WI38 (cell line): ENCODE measurements around the gene SLC7A8.

Experiments used
- H3K4me3 ChIP-seq: 2 replicates; pipeline ENCODE4 v1.5.1; 2011; ENCODE audit warnings: low read depth, mild to moderate bottlenecking, control low read depth, low read length
- TF ChIP-seq, protein P1 (sequence below): IDR thresholded peaks from 2 replicates; pipeline ENCODE4 v1.5.1; 2012; ENCODE audit warnings: low read depth, mild to moderate bottlenecking, control low read depth, low read length

Gene SLC7A8

DNA sequence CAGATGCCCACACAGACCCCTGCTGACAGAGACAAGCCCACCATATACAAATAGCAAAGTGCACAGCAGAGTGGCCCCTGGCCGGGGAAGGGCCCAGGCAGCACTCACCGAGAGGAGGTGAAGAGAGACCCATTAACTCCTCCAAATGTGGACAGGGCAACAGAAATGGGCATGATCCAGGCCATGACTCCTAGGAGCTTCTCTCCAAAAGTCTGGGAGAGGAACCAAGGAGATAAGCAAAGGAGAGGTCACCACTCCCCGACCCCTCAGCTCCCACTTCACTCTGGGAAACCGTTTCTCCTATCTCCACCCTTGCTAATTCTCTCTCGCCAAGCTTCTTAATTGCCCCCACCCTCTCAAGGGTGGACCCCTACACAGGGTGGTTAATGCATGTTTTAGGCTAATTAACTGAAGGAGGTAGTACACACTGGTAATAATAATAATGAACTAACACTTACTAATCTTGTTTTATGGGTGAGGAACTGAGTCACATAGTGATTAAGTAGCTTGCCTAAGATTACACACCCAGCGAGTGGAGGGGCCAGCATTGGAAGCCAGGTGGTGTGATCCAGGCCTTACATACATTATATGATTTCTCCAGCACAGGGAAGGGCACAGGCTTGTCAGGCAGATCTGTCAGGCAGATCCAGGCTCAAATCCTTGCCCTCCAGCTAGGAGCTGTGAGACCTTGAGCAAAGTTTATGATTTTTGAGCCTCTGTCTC, 45.5 kb downstream of the SLC7A8 start:
- TF ChIP-seq, protein P1, sequence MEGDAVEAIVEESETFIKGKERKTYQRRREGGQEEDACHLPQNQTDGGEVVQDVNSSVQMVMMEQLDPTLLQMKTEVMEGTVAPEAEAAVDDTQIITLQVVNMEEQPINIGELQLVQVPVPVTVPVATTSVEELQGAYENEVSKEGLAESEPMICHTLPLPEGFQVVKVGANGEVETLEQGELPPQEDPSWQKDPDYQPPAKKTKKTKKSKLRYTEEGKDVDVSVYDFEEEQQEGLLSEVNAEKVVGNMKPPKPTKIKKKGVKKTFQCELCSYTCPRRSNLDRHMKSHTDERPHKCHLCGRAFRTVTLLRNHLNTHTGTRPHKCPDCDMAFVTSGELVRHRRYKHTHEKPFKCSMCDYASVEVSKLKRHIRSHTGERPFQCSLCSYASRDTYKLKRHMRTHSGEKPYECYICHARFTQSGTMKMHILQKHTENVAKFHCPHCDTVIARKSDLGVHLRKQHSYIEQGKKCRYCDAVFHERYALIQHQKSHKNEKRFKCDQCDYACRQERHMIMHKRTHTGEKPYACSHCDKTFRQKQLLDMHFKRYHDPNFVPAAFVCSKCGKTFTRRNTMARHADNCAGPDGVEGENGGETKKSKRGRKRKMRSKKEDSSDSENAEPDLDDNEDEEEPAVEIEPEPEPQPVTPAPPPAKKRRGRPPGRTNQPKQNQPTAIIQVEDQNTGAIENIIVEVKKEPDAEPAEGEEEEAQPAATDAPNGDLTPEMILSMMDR, result no peak
- no peak overlapping the region for H3K4me3 ChIP-seq

DNA sequence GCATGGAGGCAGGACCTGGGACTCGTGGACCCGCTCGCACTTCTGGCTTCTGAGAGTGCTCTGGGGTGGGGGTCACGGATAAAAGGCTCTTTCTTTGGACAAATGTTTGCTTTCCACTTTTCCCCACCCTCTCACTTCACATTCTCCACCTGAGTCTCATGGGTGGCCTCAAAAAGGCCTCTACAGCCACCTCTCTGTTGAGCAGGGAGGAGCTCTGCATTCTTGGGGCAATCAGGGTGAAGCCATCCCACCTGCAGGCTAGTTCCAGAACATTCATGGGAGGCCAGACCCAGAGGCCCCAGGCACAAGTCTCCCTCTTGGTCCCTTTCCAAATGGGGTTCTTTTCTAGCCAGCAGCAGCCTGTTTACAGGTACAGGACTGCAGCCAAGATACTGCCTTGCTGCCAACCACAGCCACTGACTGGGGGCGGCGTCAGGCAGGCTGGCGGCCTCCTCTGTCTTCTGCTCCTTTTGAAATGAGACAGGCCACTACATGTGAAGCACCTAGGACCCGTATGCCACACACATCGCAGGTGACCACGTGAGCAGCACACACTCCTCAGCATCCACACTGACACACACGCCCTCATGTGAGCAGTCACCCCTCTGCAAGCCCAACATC, 46.2 kb downstream of the SLC7A8 start:
- TF ChIP-seq, protein P1, result no peak
- H3K4me3 ChIP-seq, result no peak overlapping the region

DNA sequence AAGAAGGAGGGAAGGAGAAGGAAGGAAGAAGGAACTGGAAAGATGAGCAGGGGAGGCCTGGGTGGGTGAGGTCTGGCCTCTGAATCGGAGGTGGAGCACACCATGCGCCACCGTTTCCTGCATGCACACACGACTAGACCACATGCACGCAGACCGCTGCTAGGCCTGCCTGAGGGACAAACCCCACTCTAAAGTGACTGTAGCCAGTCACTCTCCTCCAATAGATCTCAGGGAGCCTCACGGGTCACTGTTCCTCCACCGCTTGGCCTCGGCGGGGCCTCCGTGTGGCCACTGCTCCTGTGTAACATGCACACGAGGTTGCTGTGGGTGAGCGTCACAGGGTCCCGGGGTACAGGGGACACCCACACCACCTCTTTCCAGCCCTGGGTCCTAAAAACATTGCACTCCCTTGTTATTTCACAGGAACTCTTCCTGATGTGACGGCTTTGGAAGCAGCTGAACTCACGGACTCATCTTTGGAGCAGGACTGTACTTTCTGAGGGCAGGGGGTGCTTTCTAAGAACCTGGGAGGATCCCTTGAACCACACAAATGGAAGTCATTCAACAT, 46.8 kb downstream of the SLC7A8 start:
- no peak overlapping the region for H3K4me3 ChIP-seq
- TF ChIP-seq, protein P1, result no peak

DNA sequence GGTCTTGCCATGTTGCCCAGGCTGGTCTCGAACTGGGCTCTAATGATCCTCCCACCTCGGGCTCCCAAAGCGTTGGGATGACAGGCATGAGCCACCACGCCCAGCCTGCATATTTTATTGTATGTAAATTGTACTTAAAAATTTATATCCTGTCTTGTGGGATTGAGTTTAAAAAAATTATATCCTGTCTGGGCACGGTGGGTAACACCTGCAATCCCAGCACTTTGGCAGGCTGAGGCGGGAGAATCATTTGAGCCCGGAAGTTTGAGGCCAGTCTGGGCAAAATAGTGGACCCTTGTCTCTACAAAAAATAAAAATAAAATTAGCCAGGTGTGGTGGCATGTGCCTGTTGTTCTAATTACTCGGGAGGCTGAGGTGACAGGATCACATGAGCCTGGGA, 50.5 kb downstream of the SLC7A8 start:
- TF ChIP-seq, protein P1, result no peak
- no peak overlapping the region for H3K4me3 ChIP-seq

DNA sequence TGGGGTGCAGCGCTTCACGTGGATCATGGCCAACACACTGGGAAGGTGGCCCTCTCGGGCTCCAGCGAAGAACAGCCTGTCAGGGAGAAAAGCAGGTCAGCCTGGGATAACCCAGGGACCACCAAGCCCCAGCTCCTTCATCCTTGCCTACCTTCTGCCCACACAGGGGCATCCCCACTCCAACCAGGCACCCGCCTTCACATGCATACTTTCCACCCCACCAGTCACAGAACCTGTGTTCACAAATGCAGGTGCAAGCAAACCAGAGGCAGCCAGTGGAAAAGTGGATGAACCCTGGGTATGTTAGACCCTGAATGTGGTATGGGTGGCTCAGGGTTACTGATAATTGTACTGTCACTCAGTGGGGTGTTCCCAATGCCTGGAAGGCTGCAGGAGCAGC, 52.0 kb downstream of the SLC7A8 start:
- TF ChIP-seq, protein P1, result no peak
- H3K4me3 ChIP-seq, result no peak overlapping the region

DNA sequence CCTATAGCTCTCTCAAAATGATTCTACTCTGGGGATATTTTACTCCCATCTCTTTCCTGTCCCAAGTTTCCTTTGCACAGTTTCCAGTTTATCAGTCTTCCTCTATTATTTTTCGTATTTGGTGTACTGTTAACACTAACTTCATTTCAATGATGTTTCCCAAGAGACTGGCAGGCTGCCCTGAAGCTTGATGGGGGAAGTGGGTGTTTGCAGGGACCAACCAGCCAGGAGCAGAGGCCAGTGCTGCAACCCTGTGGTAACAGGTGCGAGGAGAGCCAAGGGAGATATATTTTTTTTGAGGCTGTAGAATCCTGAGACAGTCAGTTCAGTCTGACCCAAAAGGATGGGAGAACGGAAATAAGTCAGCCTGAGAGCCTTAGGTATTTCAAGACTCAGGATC, 52.6 kb downstream of the SLC7A8 start:
- TF ChIP-seq, protein P1, result no peak
- H3K4me3 ChIP-seq, result no peak overlapping the region

DNA sequence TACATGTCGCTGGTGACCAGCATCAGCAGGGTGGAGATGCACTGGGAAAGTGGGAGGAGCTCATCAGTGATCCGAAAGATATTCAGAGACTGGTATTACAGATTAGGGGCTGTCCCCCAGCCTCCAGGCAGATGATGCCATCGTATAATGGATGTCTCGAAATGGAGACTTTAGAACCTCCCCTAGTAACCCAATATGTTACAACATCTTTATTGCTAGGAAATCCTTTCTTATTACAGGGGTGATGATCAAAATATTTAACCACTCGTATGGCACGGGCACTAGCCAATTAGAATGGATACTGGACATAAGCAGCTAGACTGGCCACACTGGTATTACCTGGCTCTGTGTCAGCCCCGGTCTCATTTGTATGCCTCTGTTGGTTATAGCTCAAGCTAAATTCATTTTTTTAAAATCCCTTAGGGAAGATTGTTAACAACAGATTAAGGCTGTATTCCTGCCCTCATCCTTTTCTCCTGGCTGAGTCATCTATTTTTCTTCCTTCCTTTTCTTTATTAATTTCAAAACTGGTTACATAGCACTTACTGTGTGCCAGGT, 53.6 kb downstream of the SLC7A8 start:
- H3K4me3 ChIP-seq, result no peak overlapping the region
- TF ChIP-seq, protein P1, result no peak
